Duodenal mucosa (tissue), 2 donors: ENCODE data around the gene GRK4.

ENCODE experiments used
- H3K27ac ChIP-seq: one replicate; pipeline ENCODE4 v1.7.0; 2013; ENCODE audit warnings: low read depth, low read length
- H3K27me3 ChIP-seq, 2 donors: one replicate each; pipeline ENCODE4 v1.7.0; 2013; ENCODE audit warnings: low read length in 2 of 2, control low read depth in 1 of 2; ENCODE audit not compliant: insufficient read depth in 2 of 2, control insufficient read depth in 1 of 2
- H3K36me3 ChIP-seq, 2 donors: one replicate each; pipeline ENCODE4 v1.7.0; 2013; ENCODE audit warnings: low read length in 2 of 2, control low read depth in 1 of 2; ENCODE audit not compliant: insufficient read depth in 2 of 2, control insufficient read depth in 1 of 2
- H3K4me1 ChIP-seq, 2 donors: one replicate each; pipeline ENCODE4 v1.7.0; 2013; ENCODE audit warnings: low read length in 2 of 2, control low read depth in 1 of 2; ENCODE audit not compliant: insufficient read depth in 2 of 2, control insufficient read depth in 1 of 2
- H3K4me3 ChIP-seq, 2 donors: one replicate each; pipeline ENCODE4 v1.7.0; 2013; ENCODE audit warnings: low read length in 2 of 2, low read depth in 1 of 2
- H3K9ac ChIP-seq, 2 donors: one replicate each; pipeline ENCODE4 v1.7.0; 2013; ENCODE audit warnings: low read length in 2 of 2, low read depth in 1 of 2
- H3K9me3 ChIP-seq, 2 donors: one replicate each; pipeline ENCODE4 v1.7.0; 2013; ENCODE audit warnings: low read length in 2 of 2, control low read depth in 1 of 2; ENCODE audit not compliant: control insufficient read depth in 1 of 2

The GRK4 gene

DNA sequence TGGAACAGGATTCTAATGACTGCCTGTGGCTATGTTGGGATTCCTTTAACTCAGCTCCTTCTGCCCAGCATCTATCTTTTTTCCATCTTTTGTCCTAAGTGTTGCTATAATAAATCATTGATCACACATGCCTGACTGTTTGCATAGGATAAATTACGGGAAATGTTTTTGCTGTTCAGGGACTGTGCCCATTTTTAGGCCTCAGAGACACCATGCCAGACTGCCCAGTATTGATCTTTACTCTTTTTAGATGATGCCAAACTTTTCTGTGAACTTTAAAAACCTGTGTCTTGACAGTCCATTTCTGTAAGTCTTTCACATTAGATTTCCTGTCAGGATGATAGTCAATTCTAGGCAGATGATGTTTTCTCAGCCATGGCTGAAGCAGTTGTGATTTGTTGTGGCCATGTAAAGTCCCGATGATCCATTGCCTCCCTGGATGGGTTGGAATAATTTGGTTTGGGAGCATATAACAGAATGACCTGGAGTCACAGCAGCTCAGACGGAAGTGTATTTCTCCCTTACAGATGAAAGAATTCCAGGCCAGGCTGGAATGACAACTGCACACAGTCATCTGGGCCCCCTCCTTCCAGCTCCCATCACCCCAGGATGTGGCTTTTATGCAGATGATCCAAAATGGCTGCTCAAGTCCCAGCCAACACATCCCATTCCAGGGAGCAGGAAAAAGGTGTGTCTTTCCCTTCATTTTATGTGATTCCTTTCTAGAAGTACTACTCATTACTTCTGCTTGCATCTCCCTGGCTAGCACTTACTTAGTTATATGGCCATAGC is 107.5 kb downstream of the GRK4 start:
- Histone ChIP-seq H3K27ac (no peak overlapping the region), H3K9me3 (no peaks in the 10 kb centered on the region), H3K4me3 (no peak overlapping the region), H3K36me3 (no peaks in the 10 kb centered on the region), H3K4me1 (peaks cover 3 to 6% of the 10 kb centered on the region in 2 donors), H3K9ac (no peak overlapping the region), H3K27me3 (no peaks in the 10 kb centered on the region)

DNA sequence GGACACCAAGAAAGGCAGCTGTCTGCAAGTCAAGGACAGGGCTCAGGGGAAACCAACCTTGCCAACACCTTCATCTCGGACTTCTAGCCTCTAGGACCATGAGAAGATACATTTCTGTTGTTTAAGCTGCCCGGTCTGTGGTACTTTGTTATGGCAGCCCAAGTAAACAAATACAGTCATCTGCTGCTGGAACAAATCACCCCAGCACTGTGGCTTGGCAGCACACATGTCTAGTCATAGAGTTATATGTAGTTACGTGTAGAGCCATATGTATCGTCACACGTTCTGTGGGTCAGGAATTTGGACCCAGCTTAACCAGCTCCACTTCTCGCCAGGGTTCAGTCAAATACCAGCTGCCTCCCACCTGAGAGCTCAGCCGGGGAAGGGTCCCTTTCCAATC is 108.4 kb downstream of the GRK4 start:
- H3K27me3 ChIP-seq = no peaks in the 10 kb centered on the region
- no peak overlapping the region for H3K27ac ChIP-seq
- no peaks in the 10 kb centered on the region for H3K36me3 ChIP-seq
- H3K4me1 ChIP-seq = peaks cover 12% of the 10 kb centered on the region in 2 donors
- H3K9me3 ChIP-seq = no peaks in the 10 kb centered on the region
- no peak overlapping the region for H3K4me3 ChIP-seq
- H3K9ac ChIP-seq = no peak overlapping the region

DNA sequence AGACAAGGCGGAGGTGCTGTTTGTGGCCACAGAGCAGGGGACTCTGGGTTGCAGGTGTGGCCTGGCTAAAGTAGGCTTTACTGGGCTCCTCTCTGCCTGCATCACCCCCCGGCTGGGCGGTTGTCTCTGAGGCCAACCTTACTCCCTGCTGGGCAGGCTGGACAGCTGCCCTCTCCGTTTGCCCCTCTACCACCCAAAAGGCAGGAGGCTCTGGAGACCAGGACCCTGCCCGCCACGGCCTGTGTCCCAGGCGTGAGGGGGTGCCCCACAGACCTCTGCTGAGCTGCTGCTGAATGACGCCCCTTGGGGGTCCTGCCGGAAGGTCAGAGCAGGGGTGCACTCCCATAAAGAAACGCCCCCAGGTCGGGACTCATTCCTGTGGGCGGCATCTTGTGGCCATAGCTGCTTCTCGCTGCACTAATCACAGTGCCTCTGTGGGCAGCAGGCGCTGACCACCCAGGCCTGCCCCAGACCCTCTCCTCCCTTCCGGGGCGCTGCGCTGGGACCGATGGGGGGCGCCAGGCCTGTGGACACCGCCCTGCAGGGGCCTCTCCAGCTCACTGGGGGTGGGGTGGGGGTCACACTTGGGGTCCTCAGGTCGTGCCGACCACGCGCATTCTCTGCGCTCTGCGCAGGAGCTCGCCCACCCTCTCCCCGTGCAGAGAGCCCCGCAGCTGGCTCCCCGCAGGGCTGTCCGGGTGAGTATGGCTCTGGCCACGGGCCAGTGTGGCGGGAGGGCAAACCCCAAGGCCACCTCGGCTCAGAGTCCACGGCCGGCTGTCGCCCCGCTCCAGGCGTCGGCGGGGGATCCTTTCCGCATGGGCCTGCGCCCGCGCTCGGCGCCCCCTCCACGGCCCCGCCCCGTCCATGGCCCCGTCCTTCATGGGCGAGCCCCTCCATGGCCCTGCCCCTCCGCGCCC is 110.0 kb downstream of the GRK4 start:
- Histone ChIP-seq H3K9me3 (no peaks in the 10 kb centered on the region), H3K27ac (peak overlapping the region; percentile 10), H3K9ac (peak overlapping the region; percentile 25 to 61), H3K36me3 (no peaks in the 10 kb centered on the region), H3K27me3 (no peaks in the 10 kb centered on the region), H3K4me3 (peak overlapping the region; percentile 77 to 81), H3K4me1 (peaks cover 12 to 15% of the 10 kb centered on the region in 2 donors)

GRCh38 chr4:3074078-3074845 is 110.9 kb downstream of the GRK4 start, which contains the start of the genes HTT and HTT-AS:
Gene HTT (plus strand): TSS chr4:3074681. CDS start chr4:3074826, 145 bp downstream.
Gene HTT-AS (minus strand): TSS chr4:3074538.
- Histone ChIP-seq H3K9ac (peak within 1 kb of the TSS; percentile 86 to 95), H3K27me3 (no peaks in the 10 kb centered on the region), H3K36me3 (no peaks in the 10 kb centered on the region), H3K27ac (peak within 1 kb of the TSS; percentile 95), H3K4me3 (peak within 1 kb of the TSS; percentile 85 to 98), H3K9me3 (no peaks in the 10 kb centered on the region), H3K4me1 (peaks cover 13 to 15% of the 10 kb centered on the region in 2 donors)

DNA sequence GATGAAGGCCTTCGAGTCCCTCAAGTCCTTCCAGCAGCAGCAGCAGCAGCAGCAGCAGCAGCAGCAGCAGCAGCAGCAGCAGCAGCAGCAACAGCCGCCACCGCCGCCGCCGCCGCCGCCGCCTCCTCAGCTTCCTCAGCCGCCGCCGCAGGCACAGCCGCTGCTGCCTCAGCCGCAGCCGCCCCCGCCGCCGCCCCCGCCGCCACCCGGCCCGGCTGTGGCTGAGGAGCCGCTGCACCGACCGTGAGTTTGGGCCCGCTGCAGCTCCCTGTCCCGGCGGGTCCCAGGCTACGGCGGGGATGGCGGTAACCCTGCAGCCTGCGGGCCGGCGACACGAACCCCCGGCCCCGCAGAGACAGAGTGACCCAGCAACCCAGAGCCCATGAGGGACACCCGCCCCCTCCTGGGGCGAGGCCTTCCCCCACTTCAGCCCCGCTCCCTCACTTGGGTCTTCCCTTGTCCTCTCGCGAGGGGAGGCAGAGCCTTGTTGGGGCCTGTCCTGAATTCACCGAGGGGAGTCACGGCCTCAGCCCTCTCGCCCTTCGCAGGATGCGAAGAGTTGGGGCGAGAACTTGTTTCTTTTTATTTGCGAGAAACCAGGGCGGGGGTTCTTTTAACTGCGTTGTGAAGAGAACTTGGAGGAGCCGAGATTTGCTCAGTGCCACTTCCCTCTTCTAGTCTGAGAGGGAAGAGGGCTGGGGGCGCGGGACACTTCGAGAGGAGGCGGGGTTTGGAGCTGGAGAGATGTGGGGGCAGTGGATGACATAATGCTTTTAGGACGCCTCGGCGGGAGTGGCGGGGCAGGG is 111.7 kb downstream of the GRK4 start:
- H3K9me3 ChIP-seq = no peaks in the 10 kb centered on the region
- H3K4me3 ChIP-seq = peak overlapping the region; percentile 85 to 98
- H3K27me3 ChIP-seq = no peaks in the 10 kb centered on the region
- no peaks in the 10 kb centered on the region for H3K36me3 ChIP-seq
- H3K4me1 ChIP-seq = peaks cover 15 to 19% of the 10 kb centered on the region in 2 donors
- H3K9ac ChIP-seq = peak overlapping the region; percentile 86 to 95
- H3K27ac ChIP-seq = peak overlapping the region; percentile 95

GRCh38 chr4:3075652-3075981 is 112.2 kb downstream of the GRK4 start:
- Histone ChIP-seq H3K27me3 (no peaks in the 10 kb centered on the region), H3K9ac (peak overlapping the region; percentile 8 to 95), H3K4me1 (peaks cover 15 to 19% of the 10 kb centered on the region in 2 donors), H3K9me3 (no peaks in the 10 kb centered on the region), H3K36me3 (no peaks in the 10 kb centered on the region), H3K27ac (no peak overlapping the region), H3K4me3 (peak overlapping the region; percentile 85 to 98)

DNA sequence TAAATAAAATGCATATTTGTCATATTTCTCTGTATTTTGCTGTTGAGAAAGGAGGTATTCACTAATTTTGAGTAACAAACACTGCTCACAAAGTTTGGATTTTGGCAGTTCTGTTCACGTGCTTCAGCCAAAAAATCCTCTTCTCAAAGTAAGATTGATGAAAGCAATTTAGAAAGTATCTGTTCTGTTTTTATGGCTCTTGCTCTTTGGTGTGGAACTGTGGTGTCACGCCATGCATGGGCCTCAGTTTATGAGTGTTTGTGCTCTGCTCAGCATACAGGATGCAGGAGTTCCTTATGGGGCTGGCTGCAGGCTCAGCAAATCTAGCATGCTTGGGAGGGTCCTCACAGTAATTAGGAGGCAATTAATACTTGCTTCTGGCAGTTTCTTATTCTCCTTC is 114.4 kb downstream of the GRK4 start:
- Histone ChIP-seq H3K27ac (no peak overlapping the region), H3K4me3 (no peak overlapping the region), H3K27me3 (no peaks in the 10 kb centered on the region), H3K4me1 (peaks cover 19 to 20% of the 10 kb centered on the region in 2 donors), H3K36me3 (no peaks in the 10 kb centered on the region), H3K9ac (no peak overlapping the region), H3K9me3 (no peaks in the 10 kb centered on the region)

DNA sequence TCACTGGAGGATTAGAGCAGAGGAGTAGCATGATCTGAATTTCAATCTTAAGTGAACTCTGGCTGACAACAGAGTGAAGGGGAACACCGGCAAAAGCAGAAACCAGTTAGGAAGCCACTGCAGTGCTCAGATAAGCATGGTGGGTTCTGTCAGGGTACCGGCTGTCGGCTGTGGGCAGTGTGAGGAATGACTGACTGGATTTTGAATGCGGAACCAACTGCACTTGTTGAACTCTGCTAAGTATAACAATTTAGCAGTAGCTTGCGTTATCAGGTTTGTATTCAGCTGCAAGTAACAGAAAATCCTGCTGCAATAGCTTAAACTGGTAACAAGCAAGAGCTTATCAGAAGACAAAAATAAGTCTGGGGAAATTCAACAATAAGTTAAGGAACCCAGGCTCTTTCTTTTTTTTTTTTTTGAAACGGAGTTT is 116.3 kb downstream of the GRK4 start:
- H3K9me3 ChIP-seq = no peaks in the 10 kb centered on the region
- no peaks in the 10 kb centered on the region for H3K36me3 ChIP-seq
- H3K27me3 ChIP-seq = no peaks in the 10 kb centered on the region
- no peak overlapping the region for H3K4me3 ChIP-seq
- no peak overlapping the region for H3K9ac ChIP-seq
- peaks cover 21 to 25% of the 10 kb centered on the region in 2 donors for H3K4me1 ChIP-seq
- no peak overlapping the region for H3K27ac ChIP-seq

DNA sequence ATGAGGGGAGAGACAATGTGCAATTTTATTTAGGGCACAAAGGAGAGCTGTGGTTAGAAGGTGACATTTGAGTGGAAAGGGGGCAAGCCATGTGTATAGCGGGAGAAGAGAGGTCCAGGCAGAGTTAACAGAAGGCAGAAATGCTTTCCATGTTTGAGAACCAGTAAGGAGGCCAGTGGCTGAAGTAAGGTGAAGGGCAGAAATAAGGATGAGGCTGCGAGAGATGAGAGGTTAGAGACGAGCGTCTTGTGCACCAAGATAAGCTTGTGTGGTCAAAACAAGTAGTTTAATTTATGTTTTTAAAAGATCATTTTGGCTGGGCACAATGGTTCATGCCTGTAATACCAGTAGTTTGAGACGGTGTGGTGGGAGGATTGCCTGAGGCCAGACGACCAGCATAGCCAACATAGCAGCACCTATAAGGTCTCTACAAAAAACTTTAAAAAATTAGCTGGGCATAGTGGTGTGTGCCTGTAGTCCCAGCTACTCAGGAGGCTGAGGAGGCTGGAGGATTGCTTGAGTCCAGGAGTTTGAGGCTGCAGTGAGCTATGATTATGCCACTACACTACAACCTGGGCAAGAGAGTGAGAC is 119.6 kb downstream of the GRK4 start:
- peaks cover 0 to 9% of the 10 kb centered on the region in 2 donors for H3K36me3 ChIP-seq
- H3K27me3 ChIP-seq = no peaks in the 10 kb centered on the region
- H3K4me1 ChIP-seq = peaks cover 11 to 16% of the 10 kb centered on the region in 2 donors
- H3K9me3 ChIP-seq = no peaks in the 10 kb centered on the region
- H3K4me3 ChIP-seq = no peak overlapping the region
- H3K27ac ChIP-seq = no peak overlapping the region
- no peak overlapping the region for H3K9ac ChIP-seq
